ENCODE results near the gene TBCEL.

DNA sequence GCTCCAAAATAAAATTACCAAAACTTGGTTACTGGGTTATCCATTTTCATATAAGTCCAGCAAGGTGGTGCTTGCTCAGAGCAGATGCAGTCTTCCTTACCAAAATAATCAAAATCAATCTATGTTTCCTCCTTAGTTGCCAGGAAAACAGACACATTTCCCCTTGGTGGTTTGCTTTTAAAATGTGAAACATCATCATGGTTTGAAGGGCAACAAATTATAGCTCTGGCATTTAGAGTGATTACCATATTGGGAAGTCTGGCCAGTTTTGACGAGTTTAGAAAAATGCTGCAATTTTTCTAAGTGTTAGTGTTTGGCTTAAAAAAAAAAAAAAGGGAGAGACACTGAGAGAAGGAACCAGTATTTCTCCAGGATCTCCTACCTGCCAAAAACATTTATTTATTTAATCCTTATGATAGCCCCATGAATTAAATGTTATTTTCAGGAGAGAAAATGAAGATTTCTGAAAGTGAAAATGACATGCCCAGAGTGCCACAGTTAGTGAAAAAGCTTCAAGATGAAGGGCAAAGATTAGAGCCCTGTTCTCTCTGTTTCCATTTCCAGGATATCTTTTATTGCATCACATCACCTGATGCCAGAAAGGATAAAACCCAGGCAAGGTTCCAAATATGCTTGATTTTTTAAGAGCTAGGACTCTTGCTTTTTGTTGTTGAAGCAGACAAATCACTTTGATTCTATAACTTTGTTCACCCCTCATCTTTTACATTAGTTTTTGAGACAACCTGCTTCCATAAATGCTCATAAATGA lies 29.6 kb upstream of the TBCEL start:
- TF ChIP-seq, protein P1, sequence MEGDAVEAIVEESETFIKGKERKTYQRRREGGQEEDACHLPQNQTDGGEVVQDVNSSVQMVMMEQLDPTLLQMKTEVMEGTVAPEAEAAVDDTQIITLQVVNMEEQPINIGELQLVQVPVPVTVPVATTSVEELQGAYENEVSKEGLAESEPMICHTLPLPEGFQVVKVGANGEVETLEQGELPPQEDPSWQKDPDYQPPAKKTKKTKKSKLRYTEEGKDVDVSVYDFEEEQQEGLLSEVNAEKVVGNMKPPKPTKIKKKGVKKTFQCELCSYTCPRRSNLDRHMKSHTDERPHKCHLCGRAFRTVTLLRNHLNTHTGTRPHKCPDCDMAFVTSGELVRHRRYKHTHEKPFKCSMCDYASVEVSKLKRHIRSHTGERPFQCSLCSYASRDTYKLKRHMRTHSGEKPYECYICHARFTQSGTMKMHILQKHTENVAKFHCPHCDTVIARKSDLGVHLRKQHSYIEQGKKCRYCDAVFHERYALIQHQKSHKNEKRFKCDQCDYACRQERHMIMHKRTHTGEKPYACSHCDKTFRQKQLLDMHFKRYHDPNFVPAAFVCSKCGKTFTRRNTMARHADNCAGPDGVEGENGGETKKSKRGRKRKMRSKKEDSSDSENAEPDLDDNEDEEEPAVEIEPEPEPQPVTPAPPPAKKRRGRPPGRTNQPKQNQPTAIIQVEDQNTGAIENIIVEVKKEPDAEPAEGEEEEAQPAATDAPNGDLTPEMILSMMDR (IDR thresholded peaks at IDR 0.05; ENCODE audit: low read depth, low read length, missing input control), result no peak
- TF ChIP-seq GABPA (IDR thresholded peaks at IDR 0.05 in 1 of 2, conservative IDR thresholded peaks at IDR 0.05 in 1 of 2) (no peak), FOXA1 (IDR thresholded peaks at IDR 0.05) (no peak), RAD21 (IDR thresholded peaks at IDR 0.05) (no peak), SP1 (IDR thresholded peaks at IDR 0.05) (no peak), TAF1 (conservative IDR thresholded peaks at IDR 0.05) (no peak), YY1 (IDR thresholded peaks at IDR 0.05) (no peak), JUND (IDR thresholded peaks at IDR 0.05) (no peak), RXRA (IDR thresholded peaks at IDR 0.05) (no peak)
- TF ChIP-seq, protein P2, sequence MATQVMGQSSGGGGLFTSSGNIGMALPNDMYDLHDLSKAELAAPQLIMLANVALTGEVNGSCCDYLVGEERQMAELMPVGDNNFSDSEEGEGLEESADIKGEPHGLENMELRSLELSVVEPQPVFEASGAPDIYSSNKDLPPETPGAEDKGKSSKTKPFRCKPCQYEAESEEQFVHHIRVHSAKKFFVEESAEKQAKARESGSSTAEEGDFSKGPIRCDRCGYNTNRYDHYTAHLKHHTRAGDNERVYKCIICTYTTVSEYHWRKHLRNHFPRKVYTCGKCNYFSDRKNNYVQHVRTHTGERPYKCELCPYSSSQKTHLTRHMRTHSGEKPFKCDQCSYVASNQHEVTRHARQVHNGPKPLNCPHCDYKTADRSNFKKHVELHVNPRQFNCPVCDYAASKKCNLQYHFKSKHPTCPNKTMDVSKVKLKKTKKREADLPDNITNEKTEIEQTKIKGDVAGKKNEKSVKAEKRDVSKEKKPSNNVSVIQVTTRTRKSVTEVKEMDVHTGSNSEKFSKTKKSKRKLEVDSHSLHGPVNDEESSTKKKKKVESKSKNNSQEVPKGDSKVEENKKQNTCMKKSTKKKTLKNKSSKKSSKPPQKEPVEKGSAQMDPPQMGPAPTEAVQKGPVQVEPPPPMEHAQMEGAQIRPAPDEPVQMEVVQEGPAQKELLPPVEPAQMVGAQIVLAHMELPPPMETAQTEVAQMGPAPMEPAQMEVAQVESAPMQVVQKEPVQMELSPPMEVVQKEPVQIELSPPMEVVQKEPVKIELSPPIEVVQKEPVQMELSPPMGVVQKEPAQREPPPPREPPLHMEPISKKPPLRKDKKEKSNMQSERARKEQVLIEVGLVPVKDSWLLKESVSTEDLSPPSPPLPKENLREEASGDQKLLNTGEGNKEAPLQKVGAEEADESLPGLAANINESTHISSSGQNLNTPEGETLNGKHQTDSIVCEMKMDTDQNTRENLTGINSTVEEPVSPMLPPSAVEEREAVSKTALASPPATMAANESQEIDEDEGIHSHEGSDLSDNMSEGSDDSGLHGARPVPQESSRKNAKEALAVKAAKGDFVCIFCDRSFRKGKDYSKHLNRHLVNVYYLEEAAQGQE (IDR thresholded peaks at IDR 0.05), result no peak
- TF ChIP-seq, protein P3, sequence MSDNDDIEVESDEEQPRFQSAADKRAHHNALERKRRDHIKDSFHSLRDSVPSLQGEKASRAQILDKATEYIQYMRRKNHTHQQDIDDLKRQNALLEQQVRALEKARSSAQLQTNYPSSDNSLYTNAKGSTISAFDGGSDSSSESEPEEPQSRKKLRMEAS (IDR thresholded peaks at IDR 0.05), result no peak

Data from liver (tissue), 3 donors.